HuH-7.5 (cell line): ENCODE data around the gene RAB9B.

Source experiments
- DNase-seq: peaks from one replicate; pipeline ENCODE4 v3.0.0; 2011; ENCODE audit warnings: low spot score

RAB9B gene

GRCh38 chrX:103806862-103807474 is 25.1 kb downstream of the RAB9B start:
- no peak for DNase-seq

DNA sequence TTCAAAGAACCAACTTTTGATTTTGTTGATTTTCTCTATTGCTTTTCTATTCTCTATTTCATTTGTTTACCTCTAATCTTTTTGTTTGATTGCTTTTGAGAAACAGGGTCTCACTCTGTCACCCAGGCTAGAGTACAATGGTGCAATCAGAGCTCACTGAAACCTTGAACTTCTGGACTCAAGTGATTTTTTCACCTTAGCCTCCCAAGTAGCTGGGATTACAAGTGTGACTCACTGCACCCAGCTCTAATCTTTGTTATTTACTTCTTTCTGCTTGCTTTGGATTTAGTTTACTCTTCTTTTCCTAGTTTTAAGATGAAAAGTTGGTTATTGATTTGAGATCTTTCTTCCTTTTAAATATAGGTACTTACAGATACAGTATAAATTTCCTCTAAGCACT is 26.2 kb downstream of the RAB9B start:
- no peak for DNase-seq

- no peak for DNase-seq
Observed at GRCh38 chrX:103800318-103800717, 31.7 kb downstream of the RAB9B start.

GRCh38 chrX:103797691-103798090 is 34.4 kb downstream of the RAB9B start:
- no peak for DNase-seq

GRCh38 chrX:103794119-103794518 is 37.9 kb downstream of the RAB9B start:
- no peak for DNase-seq

GRCh38 chrX:103793545-103793940 is 38.5 kb downstream of the RAB9B start:
- DNase-seq, result no peak

DNA sequence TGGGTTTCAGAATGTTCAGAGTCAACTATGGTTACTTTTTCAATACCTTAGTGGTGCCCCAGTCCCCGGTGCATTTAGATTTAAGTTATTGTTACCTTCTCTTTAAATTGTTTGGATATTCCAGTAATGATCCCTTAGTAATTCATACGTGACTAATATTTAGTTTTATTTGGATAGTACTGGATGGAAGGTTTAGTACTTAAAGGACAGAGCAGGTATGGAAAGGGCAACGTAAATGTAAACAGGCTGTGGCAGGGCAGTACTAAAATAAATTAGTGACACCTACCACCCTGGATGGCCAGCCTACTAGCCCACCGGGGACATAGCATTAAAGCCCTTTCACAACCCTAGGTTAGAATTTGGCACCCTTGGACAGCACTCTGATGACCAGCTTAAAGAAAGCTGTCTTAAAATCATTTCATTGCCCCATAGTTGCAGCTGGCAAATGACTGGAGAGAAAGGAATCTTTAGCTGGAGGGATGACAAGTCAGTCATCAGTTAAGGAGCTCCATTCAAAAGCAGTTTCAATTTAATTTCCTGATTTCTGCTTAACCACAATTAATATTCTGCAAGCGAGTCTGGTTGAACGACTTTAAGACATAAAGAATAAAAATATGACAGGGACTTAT is 39.0 kb downstream of the RAB9B start:
- DNase-seq, result no peak

GRCh38 chrX:103791826-103792485 is 40.1 kb downstream of the RAB9B start:
- no peak for DNase-seq

- no peak for DNase-seq
Observed at GRCh38 chrX:103791228-103791627, 40.8 kb downstream of the RAB9B start.

DNA sequence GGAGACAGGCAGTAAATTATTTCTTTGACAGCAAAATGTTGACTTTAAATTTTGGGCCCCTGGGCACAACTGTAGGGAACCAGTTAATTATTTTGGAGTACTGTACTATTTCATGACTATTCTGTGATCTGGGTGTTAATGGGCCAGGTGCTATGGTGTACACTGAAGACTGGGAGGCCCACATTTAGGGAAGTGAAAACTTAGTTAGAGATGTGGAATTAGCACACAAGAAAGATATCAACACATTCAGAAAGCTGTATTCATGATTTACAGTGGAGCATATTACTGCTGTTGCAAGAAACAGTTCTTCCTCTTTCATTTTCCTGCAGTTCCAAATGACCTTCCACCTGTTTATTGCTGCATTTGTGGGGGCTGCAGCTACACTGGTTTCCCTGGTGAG is 43.1 kb downstream of the RAB9B start:
- no peak for DNase-seq

GRCh38 chrX:103783971-103784370 is 48.1 kb downstream of the RAB9B start:
- DNase-seq, result no peak

GRCh38 chrX:103783196-103783595 is 48.9 kb downstream of the RAB9B start:
- DNase-seq, result no peak

DNA sequence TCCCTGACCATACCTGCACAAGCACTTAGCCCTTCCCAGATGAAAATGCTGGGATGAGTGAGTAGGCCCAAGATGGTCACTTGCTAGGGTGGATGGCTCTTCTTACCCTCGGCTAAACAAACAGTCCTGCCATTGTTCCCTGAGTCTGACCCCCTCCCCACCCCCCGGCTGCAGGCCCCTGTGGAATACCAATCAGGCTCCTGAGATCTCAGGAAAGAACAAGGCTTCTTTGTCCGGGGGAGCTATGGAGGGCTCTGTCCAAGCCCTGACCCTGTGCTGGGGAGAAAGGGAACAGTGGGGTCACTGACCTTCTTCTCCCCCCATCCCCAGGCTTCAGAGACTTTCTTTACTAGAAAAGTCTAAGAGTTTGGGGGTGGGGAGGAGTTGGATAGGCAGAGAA is 49.4 kb downstream of the RAB9B start:
- no peak for DNase-seq

GRCh38 chrX:103781706-103782105 is 50.4 kb downstream of the RAB9B start:
- no peak for DNase-seq

GRCh38 chrX:103781062-103781402 is 51.0 kb downstream of the RAB9B start:
- no peak for DNase-seq

GRCh38 chrX:103780336-103781061 is 51.6 kb downstream of the RAB9B start:
- DNase-seq, result no peak

DNA sequence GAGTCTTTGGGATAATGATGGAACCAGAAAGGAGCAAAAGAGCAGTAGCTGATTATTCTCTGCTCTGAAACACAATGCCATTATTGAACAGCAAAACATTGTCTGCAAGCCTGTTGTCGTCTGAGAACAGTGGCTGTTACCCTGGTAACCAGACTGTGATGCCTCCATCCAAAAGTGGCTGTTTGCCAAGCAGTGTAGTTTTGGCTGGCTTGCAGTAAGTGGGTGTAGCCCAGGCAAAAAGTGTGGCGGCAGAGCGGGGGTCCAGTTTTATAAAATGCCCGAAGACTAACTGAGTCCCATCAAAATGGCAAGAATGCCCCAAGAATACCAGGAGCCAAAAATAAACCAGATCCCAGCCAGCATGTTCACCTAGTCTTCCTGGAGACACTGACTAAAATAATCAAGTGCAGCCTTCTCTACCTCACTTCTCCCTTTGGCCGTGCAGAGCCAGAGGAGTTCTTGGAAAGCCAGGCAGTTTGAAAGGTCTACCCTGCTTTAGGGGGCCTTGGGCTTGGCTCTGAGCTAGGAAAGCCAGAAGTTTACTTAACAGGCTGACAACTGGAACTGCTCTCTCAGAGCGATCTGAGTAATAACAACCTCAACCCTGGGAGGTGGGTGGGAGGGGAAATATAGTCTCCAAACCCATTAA is 52.8 kb downstream of the RAB9B start:
- DNase-seq, result no peak

GRCh38 chrX:103776546-103776945 is 55.5 kb downstream of the RAB9B start, which contains the start of gene PLP1:
Gene PLP1 (plus strand): TSS chrX:103776840. CDS start chrX:103776996, 156 bp downstream.
- DNase-seq, result no peak

GRCh38 chrX:103774070-103774642 is 57.9 kb downstream of the RAB9B start:
- no peak for DNase-seq

DNA sequence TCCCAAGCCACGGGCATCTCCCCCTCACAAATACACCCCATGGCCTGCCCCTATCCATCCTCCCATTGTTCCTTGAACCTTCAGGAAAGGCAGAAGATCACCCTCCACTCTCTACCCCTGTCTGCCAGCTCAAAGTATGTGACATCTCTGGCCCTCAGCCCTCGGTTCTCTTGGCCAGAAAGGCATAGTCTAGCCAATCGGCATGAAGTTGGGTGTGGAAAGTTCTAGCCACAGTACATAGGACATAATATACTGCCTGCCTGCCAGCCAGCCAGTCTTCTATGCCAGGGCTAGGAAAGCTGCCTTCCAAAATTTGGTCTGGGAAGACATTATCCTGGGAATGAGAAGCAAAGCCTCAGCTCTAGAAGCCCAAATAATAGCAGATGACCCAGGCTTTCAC is 58.6 kb downstream of the RAB9B start:
- DNase-seq, result no peak
